ENCODE results near the gene SMAP2.
"Not testable (repeated sequence)": the region's sequence is repeated elsewhere in the genome, so short reads cannot be mapped to it uniquely, and the experiment has no call there.

- not testable (repeated sequence) for TF ChIP-seq CTCF, POLR2A, POLR2AphosphoS5 (IDR thresholded peaks at IDR 0.05)
These were observed 15.2 kb downstream of the SMAP2 start for GRCh38 chr1:40388456-40389321.
